WTC11 (cell line): ENCODE data around the gene GRAP. TPM values are rescaled to one million over a fixed set of nuclear protein-coding genes. Genes with fewer than 3 reads are reported as not detected.

Experiments
- ATAC-seq: fragments of 200-7000 bp; cut with Tn5 transposase; 2 replicates; pipeline ENCODE4 v1.10.0; 2021; ENCODE audit warnings: mild to moderate bottlenecking, moderate library complexity
- CTCF ChIA-PET: fragments of 300-600 bp; sonication (Branson Sonifier 250); formaldehyde crosslinking; loops from one replicate; lab custom pipeline; 2021; ENCODE audit warnings: antibody characterized with exemption; lab: Charles Lee
- POLR2A ChIA-PET: fragments of 350-600 bp; sonication (Branson Sonifier 250); formaldehyde crosslinking; loops from one replicate; lab custom pipeline; 2021; ENCODE audit warnings: antibody characterized with exemption; lab: Charles Lee
- DNase-seq: peaks from one replicate; pipeline ENCODE4 v3.0.0; 2021; ENCODE audit warnings: low spot score
- H3K27ac Mint-ChIP-seq: 2 replicates; pipeline ENCODE4 v1.8.0; 2021; ENCODE audit warnings: mixed read lengths
- H3K27me3 Mint-ChIP-seq: 2 replicates; pipeline ENCODE4 v1.8.0; 2021; ENCODE audit warnings: low read depth, mild to moderate bottlenecking, moderate library complexity, mixed read lengths
- H3K36me3 Mint-ChIP-seq: 2 replicates; pipeline ENCODE4 v1.8.0; 2021; ENCODE audit warnings: mixed read lengths
- H3K4me1 Mint-ChIP-seq: 2 replicates; pipeline ENCODE4 v1.8.0; 2022; ENCODE audit warnings: mixed read lengths
- H3K4me3 Mint-ChIP-seq: 2 replicates; pipeline ENCODE4 v1.8.0; 2021; ENCODE audit warnings: mild to moderate bottlenecking, moderate library complexity, mixed read lengths
- H3K9me3 Mint-ChIP-seq: 2 replicates; pipeline ENCODE4 v1.8.0; 2021; ENCODE audit warnings: mixed read lengths
- CBFB ChIP-seq: sonication (generic); formaldehyde crosslinking; IDR thresholded peaks from 2 replicates; pipeline ENCODE4 v1.8.1; 2022; ENCODE audit warnings: mild to moderate bottlenecking, low read depth, missing genetic modification reagents
- ETV6 ChIP-seq: sonication (generic); formaldehyde crosslinking; IDR thresholded peaks from 2 replicates; pipeline ENCODE4 v1.8.1; 2022; ENCODE audit warnings: mild to moderate bottlenecking, missing genetic modification reagents
- KAT7 ChIP-seq: sonication (generic); formaldehyde crosslinking; IDR thresholded peaks from 2 replicates; pipeline ENCODE4 v1.8.1; 2023; ENCODE audit warnings: missing genetic modification reagents, mild to moderate bottlenecking, borderline replicate concordance
- MXD4 ChIP-seq: fragments of 250-450 bp; sonication (Bioruptor Pico); IDR thresholded peaks from 2 replicates; pipeline ENCODE4 v1.8.0; 2021; ENCODE audit warnings: mild to moderate bottlenecking, moderate library complexity, borderline replicate concordance
- NFATC4 ChIP-seq: fragments of 250-450 bp; sonication (Bioruptor Pico); IDR thresholded peaks from 2 replicates; pipeline ENCODE4 v1.9.0; 2021; ENCODE audit warnings: mild to moderate bottlenecking
- NFYB ChIP-seq: sonication (generic); formaldehyde crosslinking; conservative IDR thresholded peaks from 2 replicates; pipeline ENCODE4 v1.8.0; 2022; ENCODE audit warnings: low read depth, missing genetic modification reagents
- NR1H2 ChIP-seq: sonication (generic); formaldehyde crosslinking; IDR thresholded peaks from 2 replicates; pipeline ENCODE4 v1.9.0; 2021; ENCODE audit warnings: mild to moderate bottlenecking, moderate library complexity, missing genetic modification reagents
- OVOL2 ChIP-seq: fragments of 250-450 bp; sonication (Bioruptor Pico); IDR thresholded peaks from 2 replicates; pipeline ENCODE4 v1.9.0; 2021; ENCODE audit warnings: mild to moderate bottlenecking, borderline replicate concordance
- RORB ChIP-seq: fragments of 250-450 bp; sonication (Bioruptor Pico); IDR thresholded peaks from 2 replicates; pipeline ENCODE4 v1.9.0; 2021; ENCODE audit warnings: mild to moderate bottlenecking
- TCF7 ChIP-seq: sonication (generic); formaldehyde crosslinking; IDR thresholded peaks from 2 replicates; pipeline ENCODE4 v1.8.0; 2022; ENCODE audit warnings: mild to moderate bottlenecking, low read depth, missing genetic modification reagents, moderate library complexity
- ZNF232 ChIP-seq: sonication (generic); formaldehyde crosslinking; IDR thresholded peaks from 2 replicates; pipeline ENCODE4 v1.8.0; 2022; ENCODE audit warnings: mild to moderate bottlenecking, missing genetic modification reagents
- total RNA-seq: library from RNA; stranded (reverse); gene quantifications from 3 replicates; pipeline ENCODE4 v1.2.3, GENCODE V29; 2021
- TF ChIP-seq, protein P1 (sequence below): sonication (generic); formaldehyde crosslinking; IDR thresholded peaks from 2 replicates; pipeline ENCODE4 v1.8.0; 2022; ENCODE audit warnings: missing genetic modification reagents
- TF ChIP-seq, protein P2 (sequence below): sonication (generic); formaldehyde crosslinking; IDR thresholded peaks from 2 replicates; pipeline ENCODE4 v1.8.0; 2022; ENCODE audit warnings: mild to moderate bottlenecking, missing genetic modification reagents
- TF ChIP-seq, protein P3 (sequence below): sonication (generic); formaldehyde crosslinking; IDR thresholded peaks from 2 replicates; pipeline ENCODE4 v1.8.1; 2022; ENCODE audit warnings: mild to moderate bottlenecking, missing genetic modification reagents, moderate library complexity, borderline replicate concordance
- TF ChIP-seq, protein P4 (sequence below): sonication (generic); formaldehyde crosslinking; IDR thresholded peaks from 2 replicates; pipeline ENCODE4 v1.8.1; 2022; ENCODE audit warnings: low read depth, mild to moderate bottlenecking, moderate library complexity, missing genetic modification reagents, borderline replicate concordance
- TF ChIP-seq, protein P5 (sequence below): sonication (generic); formaldehyde crosslinking; IDR thresholded peaks from 2 replicates; pipeline ENCODE4 v1.8.1; 2023; ENCODE audit warnings: mild to moderate bottlenecking, missing genetic modification reagents
- TF ChIP-seq, protein P6 (sequence below): sonication (generic); formaldehyde crosslinking; IDR thresholded peaks from 2 replicates; pipeline ENCODE4 v1.8.1; 2023; ENCODE audit warnings: mild to moderate bottlenecking, missing genetic modification reagents
- TF ChIP-seq, protein P7 (sequence below): fragments of 250-450 bp; sonication (Bioruptor Pico); conservative IDR thresholded peaks from 2 replicates; pipeline ENCODE4 v1.9.0; 2021; ENCODE audit warnings: mild to moderate bottlenecking

Gene GRAP
- total RNA-seq, 1 experiment from 2014 or later = 0.59 TPM

DNA sequence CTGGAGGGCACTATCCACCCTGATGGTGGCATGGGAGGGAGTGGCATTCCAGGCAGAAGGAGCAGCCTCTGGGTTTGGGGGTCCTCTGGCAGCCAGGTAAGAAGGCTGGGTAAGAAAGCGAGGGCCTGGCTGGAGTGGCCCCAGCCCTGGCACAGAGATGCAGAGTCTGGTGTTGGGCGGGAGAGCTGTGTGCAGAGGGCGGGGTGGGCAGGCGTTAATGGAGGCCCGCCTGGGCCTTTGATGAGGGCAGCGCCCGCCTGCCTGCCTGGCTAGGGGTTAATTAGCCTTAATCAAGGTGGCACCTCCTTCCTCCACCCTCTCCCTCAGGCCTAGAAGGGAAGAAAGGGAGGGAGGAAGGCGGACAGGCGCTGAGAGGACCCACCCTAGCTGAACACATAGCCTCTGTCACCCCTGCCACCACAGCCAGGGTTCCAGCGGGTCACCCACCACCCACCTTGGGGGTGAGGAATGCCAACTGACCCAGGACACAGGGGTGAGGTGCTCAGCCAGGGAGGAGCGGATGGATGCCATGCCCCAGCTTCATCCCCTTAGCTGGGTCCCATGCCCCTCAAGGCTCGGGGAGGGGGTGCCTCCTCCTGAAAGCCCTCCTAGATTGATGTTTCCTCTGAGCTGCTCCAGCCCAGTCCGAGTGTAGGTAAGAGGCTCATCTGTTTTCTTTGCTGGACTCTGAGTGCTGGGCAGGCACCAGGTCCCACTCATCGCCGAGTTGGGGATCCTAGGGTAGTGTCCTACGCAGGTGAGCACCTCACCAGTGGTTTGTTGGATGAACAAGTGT lies 28.8 kb downstream of the GRAP start (continued):
- TF ChIP-seq ETV6 (CRISPR knock-in tag) (no peak), KAT7 (CRISPR knock-in tag) (no peak)
- TF ChIP-seq, all 79 proteins: peak for 0

DNA sequence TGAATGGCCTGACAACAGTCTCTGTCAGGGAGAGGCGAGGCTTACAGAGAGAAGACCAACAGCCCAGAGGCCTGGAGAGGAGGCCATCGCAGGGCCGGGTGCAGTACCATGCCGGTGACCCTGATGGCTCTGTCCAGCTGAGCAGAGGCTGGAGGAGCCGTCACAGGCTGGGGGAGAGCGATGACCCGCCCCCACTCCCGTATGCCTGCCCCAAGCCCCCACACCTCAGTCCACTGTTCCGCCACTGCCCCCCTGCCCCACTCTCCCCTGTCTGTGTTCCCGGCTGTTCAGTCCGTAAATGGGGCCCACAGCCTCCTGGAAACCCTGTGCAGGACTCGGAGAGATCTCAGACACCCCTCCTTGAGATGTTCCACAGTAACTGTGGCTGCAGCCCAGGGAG lies 29.4 kb downstream of the GRAP start:
- CTCF ChIA-PET = interaction anchor here (1.9 kb wide), 1 partner anchor 56 kb away, joined by 8 read pairs; no protein-coding TSS in a partner anchor
- POLR2A ChIA-PET = no interaction called here
- H3K27ac Mint-ChIP-seq = no peak overlapping the region

DNA sequence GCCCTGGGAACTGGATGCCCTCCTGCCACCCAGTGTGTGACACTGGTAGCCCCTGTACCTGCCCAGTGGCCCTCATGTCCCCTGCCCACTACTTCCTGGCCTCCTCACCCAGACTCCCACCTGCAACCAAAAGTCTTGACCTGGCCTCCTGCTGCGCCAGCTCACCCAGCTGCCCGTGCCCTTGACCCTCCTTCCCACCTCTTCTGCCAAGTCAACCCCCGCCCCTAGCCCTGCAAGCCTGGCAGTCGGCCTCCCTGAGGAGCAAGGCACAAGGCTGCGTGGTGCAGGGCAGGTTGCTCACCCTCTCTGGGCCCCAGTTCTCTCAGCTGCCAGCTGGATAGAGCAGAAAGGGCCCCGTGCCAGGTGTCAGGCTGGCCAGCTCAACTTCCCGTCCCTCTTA lies 29.9 kb downstream of the GRAP start:
- ChIA-PET CTCF (interaction anchor here (1.9 kb wide), 1 partner anchor 56 kb away, joined by 8 read pairs; no protein-coding TSS in a partner anchor), POLR2A (no interaction called here)
- Mint-ChIP-seq H3K36me3 (no peaks in the 10 kb centered on the region), H3K27ac (no peak overlapping the region; the same call in 1 of the 2 replicates), H3K27me3 (no peaks in the 10 kb centered on the region; the same call in none of the 2 replicates), H3K9me3 (no peaks in the 10 kb centered on the region), H3K4me1 (0 out of 2 replicates have a peak, but pooled peaks cover 5% of the 10 kb centered on the region), H3K4me3 (no peak overlapping the region)
- ATAC-seq (no peak), DNase-seq (no peak)
- TF ChIP-seq, protein P1, sequence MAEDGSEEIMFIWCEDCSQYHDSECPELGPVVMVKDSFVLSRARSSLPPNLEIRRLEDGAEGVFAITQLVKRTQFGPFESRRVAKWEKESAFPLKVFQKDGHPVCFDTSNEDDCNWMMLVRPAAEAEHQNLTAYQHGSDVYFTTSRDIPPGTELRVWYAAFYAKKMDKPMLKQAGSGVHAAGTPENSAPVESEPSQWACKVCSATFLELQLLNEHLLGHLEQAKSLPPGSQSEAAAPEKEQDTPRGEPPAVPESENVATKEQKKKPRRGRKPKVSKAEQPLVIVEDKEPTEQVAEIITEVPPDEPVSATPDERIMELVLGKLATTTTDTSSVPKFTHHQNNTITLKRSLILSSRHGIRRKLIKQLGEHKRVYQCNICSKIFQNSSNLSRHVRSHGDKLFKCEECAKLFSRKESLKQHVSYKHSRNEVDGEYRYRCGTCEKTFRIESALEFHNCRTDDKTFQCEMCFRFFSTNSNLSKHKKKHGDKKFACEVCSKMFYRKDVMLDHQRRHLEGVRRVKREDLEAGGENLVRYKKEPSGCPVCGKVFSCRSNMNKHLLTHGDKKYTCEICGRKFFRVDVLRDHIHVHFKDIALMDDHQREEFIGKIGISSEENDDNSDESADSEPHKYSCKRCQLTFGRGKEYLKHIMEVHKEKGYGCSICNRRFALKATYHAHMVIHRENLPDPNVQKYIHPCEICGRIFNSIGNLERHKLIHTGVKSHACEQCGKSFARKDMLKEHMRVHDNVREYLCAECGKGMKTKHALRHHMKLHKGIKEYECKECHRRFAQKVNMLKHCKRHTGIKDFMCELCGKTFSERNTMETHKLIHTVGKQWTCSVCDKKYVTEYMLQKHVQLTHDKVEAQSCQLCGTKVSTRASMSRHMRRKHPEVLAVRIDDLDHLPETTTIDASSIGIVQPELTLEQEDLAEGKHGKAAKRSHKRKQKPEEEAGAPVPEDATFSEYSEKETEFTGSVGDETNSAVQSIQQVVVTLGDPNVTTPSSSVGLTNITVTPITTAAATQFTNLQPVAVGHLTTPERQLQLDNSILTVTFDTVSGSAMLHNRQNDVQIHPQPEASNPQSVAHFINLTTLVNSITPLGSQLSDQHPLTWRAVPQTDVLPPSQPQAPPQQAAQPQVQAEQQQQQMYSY (CRISPR knock-in tag) = no peak
- TF ChIP-seq ZNF232 (CRISPR knock-in tag) (no peak), MXD4 (CRISPR knock-in tag) (no peak), RORB (CRISPR knock-in tag) (no peak)
- TF ChIP-seq, protein P2, sequence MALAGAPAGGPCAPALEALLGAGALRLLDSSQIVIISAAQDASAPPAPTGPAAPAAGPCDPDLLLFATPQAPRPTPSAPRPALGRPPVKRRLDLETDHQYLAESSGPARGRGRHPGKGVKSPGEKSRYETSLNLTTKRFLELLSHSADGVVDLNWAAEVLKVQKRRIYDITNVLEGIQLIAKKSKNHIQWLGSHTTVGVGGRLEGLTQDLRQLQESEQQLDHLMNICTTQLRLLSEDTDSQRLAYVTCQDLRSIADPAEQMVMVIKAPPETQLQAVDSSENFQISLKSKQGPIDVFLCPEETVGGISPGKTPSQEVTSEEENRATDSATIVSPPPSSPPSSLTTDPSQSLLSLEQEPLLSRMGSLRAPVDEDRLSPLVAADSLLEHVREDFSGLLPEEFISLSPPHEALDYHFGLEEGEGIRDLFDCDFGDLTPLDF (CRISPR knock-in tag) = no peak
- TF ChIP-seq, protein P3, sequence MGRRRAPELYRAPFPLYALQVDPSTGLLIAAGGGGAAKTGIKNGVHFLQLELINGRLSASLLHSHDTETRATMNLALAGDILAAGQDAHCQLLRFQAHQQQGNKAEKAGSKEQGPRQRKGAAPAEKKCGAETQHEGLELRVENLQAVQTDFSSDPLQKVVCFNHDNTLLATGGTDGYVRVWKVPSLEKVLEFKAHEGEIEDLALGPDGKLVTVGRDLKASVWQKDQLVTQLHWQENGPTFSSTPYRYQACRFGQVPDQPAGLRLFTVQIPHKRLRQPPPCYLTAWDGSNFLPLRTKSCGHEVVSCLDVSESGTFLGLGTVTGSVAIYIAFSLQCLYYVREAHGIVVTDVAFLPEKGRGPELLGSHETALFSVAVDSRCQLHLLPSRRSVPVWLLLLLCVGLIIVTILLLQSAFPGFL (CRISPR knock-in tag) = no peak
- TF ChIP-seq, protein P4, sequence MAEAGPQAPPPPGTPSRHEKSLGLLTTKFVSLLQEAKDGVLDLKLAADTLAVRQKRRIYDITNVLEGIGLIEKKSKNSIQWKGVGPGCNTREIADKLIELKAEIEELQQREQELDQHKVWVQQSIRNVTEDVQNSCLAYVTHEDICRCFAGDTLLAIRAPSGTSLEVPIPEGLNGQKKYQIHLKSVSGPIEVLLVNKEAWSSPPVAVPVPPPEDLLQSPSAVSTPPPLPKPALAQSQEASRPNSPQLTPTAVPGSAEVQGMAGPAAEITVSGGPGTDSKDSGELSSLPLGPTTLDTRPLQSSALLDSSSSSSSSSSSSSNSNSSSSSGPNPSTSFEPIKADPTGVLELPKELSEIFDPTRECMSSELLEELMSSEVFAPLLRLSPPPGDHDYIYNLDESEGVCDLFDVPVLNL (CRISPR knock-in tag) = no peak

More for the DNA sequence above, 29.4 kb downstream of the GRAP start:
- TF ChIP-seq CBFB (CRISPR knock-in tag) = no peak
- TF ChIP-seq, protein P5, sequence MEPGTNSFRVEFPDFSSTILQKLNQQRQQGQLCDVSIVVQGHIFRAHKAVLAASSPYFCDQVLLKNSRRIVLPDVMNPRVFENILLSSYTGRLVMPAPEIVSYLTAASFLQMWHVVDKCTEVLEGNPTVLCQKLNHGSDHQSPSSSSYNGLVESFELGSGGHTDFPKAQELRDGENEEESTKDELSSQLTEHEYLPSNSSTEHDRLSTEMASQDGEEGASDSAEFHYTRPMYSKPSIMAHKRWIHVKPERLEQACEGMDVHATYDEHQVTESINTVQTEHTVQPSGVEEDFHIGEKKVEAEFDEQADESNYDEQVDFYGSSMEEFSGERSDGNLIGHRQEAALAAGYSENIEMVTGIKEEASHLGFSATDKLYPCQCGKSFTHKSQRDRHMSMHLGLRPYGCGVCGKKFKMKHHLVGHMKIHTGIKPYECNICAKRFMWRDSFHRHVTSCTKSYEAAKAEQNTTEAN (CRISPR knock-in tag) = no peak
- TF ChIP-seq TCF7 = no peak
- no peak for TF ChIP-seq NR1H2 (CRISPR knock-in tag)
- TF ChIP-seq OVOL2 = no peak
- TF ChIP-seq, protein P6, sequence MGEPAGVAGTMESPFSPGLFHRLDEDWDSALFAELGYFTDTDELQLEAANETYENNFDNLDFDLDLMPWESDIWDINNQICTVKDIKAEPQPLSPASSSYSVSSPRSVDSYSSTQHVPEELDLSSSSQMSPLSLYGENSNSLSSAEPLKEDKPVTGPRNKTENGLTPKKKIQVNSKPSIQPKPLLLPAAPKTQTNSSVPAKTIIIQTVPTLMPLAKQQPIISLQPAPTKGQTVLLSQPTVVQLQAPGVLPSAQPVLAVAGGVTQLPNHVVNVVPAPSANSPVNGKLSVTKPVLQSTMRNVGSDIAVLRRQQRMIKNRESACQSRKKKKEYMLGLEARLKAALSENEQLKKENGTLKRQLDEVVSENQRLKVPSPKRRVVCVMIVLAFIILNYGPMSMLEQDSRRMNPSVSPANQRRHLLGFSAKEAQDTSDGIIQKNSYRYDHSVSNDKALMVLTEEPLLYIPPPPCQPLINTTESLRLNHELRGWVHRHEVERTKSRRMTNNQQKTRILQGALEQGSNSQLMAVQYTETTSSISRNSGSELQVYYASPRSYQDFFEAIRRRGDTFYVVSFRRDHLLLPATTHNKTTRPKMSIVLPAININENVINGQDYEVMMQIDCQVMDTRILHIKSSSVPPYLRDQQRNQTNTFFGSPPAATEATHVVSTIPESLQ = no peak
- TF ChIP-seq NFYB (CRISPR knock-in tag) = no peak
- TF ChIP-seq NFATC4 (CRISPR knock-in tag) = no peak
- TF ChIP-seq, protein P7, sequence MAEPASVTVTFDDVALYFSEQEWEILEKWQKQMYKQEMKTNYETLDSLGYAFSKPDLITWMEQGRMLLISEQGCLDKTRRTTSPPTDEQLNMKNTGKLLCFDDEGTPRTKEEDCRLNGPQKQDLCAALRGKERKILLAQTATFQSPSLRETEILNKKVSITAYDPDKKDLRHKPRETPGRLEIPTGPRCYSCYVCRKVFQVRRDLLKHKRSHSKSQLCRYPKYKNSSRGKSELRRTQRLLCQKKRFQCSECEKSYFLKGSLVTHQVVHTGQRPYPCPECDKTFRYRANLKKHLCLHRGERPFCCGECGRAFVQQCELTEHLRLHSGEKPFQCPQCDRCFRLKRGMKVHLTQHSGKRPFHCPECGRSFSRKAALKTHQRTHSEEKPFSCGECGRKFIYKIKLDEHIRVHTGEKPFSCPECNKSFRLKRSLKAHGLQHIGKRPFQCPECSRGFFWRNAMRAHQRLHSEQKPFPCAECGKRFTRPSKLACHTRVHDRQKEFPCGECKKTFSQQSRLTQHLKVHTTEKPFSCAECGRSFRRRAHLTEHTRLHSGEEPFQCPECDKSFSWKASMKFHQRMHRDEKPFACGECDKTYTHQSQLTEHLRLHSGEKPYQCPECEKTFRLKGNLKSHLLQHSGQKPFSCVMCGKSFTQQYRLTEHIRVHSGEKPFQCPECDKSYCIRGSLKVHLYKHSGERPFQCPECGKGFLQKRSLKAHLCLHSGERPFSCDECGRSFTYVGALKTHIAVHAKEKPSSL = no peak
- no peaks in the 10 kb centered on the region for H3K9me3 Mint-ChIP-seq
- no peaks in the 10 kb centered on the region; the same call in 1 of the 2 replicates for H3K27me3 Mint-ChIP-seq
- no peak for ATAC-seq
- no peak overlapping the region for H3K4me3 Mint-ChIP-seq
- no peak for DNase-seq
- no peaks in the 10 kb centered on the region for H3K36me3 Mint-ChIP-seq
- H3K4me1 Mint-ChIP-seq = 0 out of 2 replicates have a peak, but pooled peaks cover 5% of the 10 kb centered on the region
